Measurements from ENCODE around the gene ARSG.

GRCh38 chr17:68344701-68345136 is 53.4 kb downstream of the ARSG start:
- TF ChIP-seq CTCF (optimal IDR thresholded peaks at IDR 0.05 in 1 of 3, IDR thresholded peaks at IDR 0.05 in 1 of 3, conservative IDR thresholded peaks at IDR 0.05 in 1 of 3; ENCODE audit: extremely low read depth in 1 of 3, insufficient read depth in 2 of 3, low read length in 3 of 3), result no peak
- no peak for TF ChIP-seq EZH2 (IDR thresholded peaks at IDR 0.05; ENCODE audit: low read length)
